HCT116 (cell line): ENCODE measurements around the gene S100PBP.

Experiments used
- CTCF ChIP-seq, 3 experiments: fragments of 200-600 bp in 1 of 3; sonication (generic) in 1 of 3; IDR thresholded peaks in 2 of 3; conservative IDR thresholded peaks in 1 of 3; 2 replicates each; pipeline ENCODE4 v1.5.1; 2012 to 2017; ENCODE audit warnings: low read depth in 2 of 3, low read length in 2 of 3, antibody characterized with exemption in 1 of 3, borderline replicate concordance in 1 of 3, control low read depth in 1 of 3, mild to moderate bottlenecking in 1 of 3, mixed read lengths in 1 of 3, mixed run types in 1 of 3, moderate library complexity in 1 of 3; ENCODE audit not compliant: insufficient read depth in 1 of 3
- EZH2 ChIP-seq: fragments of 200-600 bp; sonication (generic); IDR thresholded peaks from 2 replicates; pipeline ENCODE4 v1.6.1; 2017; ENCODE audit warnings: antibody characterized with exemption, mixed run types
- POLR2AphosphoS5 ChIP-seq: IDR thresholded peaks from 2 replicates; pipeline ENCODE4 v1.6.1; 2011; ENCODE audit warnings: mild to moderate bottlenecking, low read depth, low read length, moderate library complexity
- RAD21 ChIP-seq: IDR thresholded peaks from 2 replicates; pipeline ENCODE4 v1.6.1; 2012; ENCODE audit warnings: low read depth, mild to moderate bottlenecking
- REST ChIP-seq: IDR thresholded peaks from 2 replicates; pipeline ENCODE4 v1.6.1; 2012; ENCODE audit warnings: low read depth
- ZBTB33 ChIP-seq: IDR thresholded peaks from 2 replicates; pipeline ENCODE4 v1.6.1; 2011; ENCODE audit warnings: mild to moderate bottlenecking, low read length, moderate library complexity; ENCODE audit not compliant: insufficient replicate concordance; ENCODE audit errors: extremely low read depth

GRCh38 chr1:32894019-32894600, 76.7 kb downstream of the S100PBP start:
- TF ChIP-seq POLR2AphosphoS5 (no peak), CTCF (IDR thresholded peaks at IDR 0.05 in 2 of 3, conservative IDR thresholded peaks at IDR 0.05 in 1 of 3; ENCODE audit: borderline replicate concordance in 1 of 3, insufficient read depth in 1 of 3, low read depth in 2 of 3, low read length in 2 of 3) (no peak), REST (no peak), ZBTB33 (no peak), EZH2 (no peak), RAD21 (no peak)
